T-cell (primary cell): ENCODE measurements around the gene NECTIN4. TPM values are rescaled to one million over a fixed set of nuclear protein-coding genes. Genes with fewer than 3 reads are reported as not detected.
A peak's percentile ranks its signal among the peaks of the same experiment; 100 is the strongest.

ENCODE experiments used
- ATAC-seq, 4 experiments: fragments of 200-7000 bp in 3 of 4; fragments of 150-1000 bp in 1 of 4; cut with Tn5 transposase; replicated peaks in 1 of 4; 1 replicate in 3 of 4; 2 replicates in 1 of 4; pipeline ENCODE4 v1.10.0; 2021; ENCODE audit warnings: moderate library complexity in 3 of 4, mild to moderate bottlenecking in 2 of 4, moderate number of reproducible peaks in 1 of 4
- CTCF ChIA-PET, 2 donors: fragments of 300-600 bp; sonication (Branson Sonifier 250); formaldehyde crosslinking; loops; one replicate each; lab custom pipeline; 2022; ENCODE audit warnings: antibody characterized with exemption in 2 of 2; lab: Charles Lee
- POLR2A ChIA-PET, 2 donors: fragments of 300-600 bp; sonication (Branson Sonifier 250); formaldehyde crosslinking; loops; one replicate each; lab custom pipeline; 2022; ENCODE audit warnings: antibody characterized with exemption in 2 of 2; lab: Charles Lee
- DNase-seq, 35 experiments: peaks; one replicate each; pipeline versions ENCODE4 v3.0.0 to v3.0.0-alpha.2; 2013 to 2023
- H3K27ac ChIP-seq: one replicate; pipeline ENCODE4 v1.5.1; 2013; ENCODE audit warnings: low read length
- H3K27me3 ChIP-seq, 2 experiments: replicated peaks in 1 of 2; 1 replicate in 1 of 2; 2 replicates in 1 of 2; pipeline versions ENCODE4 v1.6.1 to v1.7.0; 2013; ENCODE audit warnings: low read length in 1 of 2, mixed read lengths in 1 of 2; ENCODE audit not compliant: control insufficient read depth in 2 of 2, insufficient read depth in 2 of 2; ENCODE audit errors: extremely low read depth in 1 of 2
- H3K36me3 ChIP-seq, 2 donors: 1 replicate in 1 of 2; 2 replicates in 1 of 2; pipeline versions ENCODE4 v1.6.1 to v1.7.0; 2013; ENCODE audit warnings: low read length in 1 of 2; ENCODE audit not compliant: control insufficient read depth in 2 of 2, insufficient read depth in 1 of 2; ENCODE audit errors: extremely low read depth in 1 of 2
- H3K4me1 ChIP-seq, 2 experiments: 1 replicate in 1 of 2; 2 replicates in 1 of 2; pipeline versions ENCODE4 v1.6.1 to v1.7.0; 2013; ENCODE audit warnings: low read length in 2 of 2, mixed read lengths in 1 of 2; ENCODE audit not compliant: insufficient read depth in 2 of 2, control insufficient read depth in 1 of 2; ENCODE audit errors: extremely low read depth in 1 of 2
- H3K4me3 ChIP-seq, 2 donors: 1 replicate in 1 of 2; 2 replicates in 1 of 2; pipeline versions ENCODE4 v1.5.1 to v1.7.0; 2013; ENCODE audit warnings: mild to moderate bottlenecking in 2 of 2, low read length in 1 of 2, moderate library complexity in 1 of 2; ENCODE audit not compliant: control insufficient read depth in 1 of 2; ENCODE audit errors: extremely low read depth in 1 of 2
- H3K9me3 ChIP-seq: 2 replicates; pipeline ENCODE4 v1.7.0; 2013
- H3K27ac Mint-ChIP-seq, 2 donors: one replicate each; pipeline ENCODE4 v1.8.0; 2020 to 2021; ENCODE audit warnings: mild to moderate bottlenecking in 2 of 2, mixed read lengths in 2 of 2
- H3K27me3 Mint-ChIP-seq, 2 donors: one replicate each; pipeline ENCODE4 v1.8.0; 2021 to 2022; ENCODE audit warnings: mixed read lengths in 2 of 2
- H3K36me3 Mint-ChIP-seq: one replicate; pipeline ENCODE4 v1.8.0; 2021; ENCODE audit warnings: mixed read lengths
- H3K4me1 Mint-ChIP-seq, 3 donors: one replicate each; pipeline ENCODE4 v1.8.0; 2020 to 2022; ENCODE audit warnings: mixed read lengths in 3 of 3, mild to moderate bottlenecking in 1 of 3
- H3K4me3 Mint-ChIP-seq, 3 donors: one replicate each; pipeline ENCODE4 v1.8.0; 2020 to 2022; ENCODE audit warnings: mild to moderate bottlenecking in 3 of 3, mixed read lengths in 3 of 3, moderate library complexity in 3 of 3
- H3K9me3 Mint-ChIP-seq, 3 donors: one replicate each; pipeline ENCODE4 v1.8.0; 2020 to 2022; ENCODE audit warnings: mixed read lengths in 3 of 3
- WGBS: methylation state at CpG from one replicate; pipeline ENCODE4 v1.1.5; 2013; ENCODE audit warnings: missing lambda C conversion rate; ENCODE audit not compliant: insufficient coverage; 5-methylcytosine and 5-hydroxymethylcytosine counted together
- total RNA-seq, 35 experiments: library from RNA in 6 of 35; stranded (reverse) in 6 of 35; fragments of 120-200 nt in 1 of 35; gene quantifications; one replicate each; pipeline versions ENCODE4 v1.2.1 to v1.2.4 and lab custom pipeline; 2013 to 2026

NECTIN4 gene
- total RNA-seq (under 1 TPM in 1 of 5 donors, not detected in 4; 0.06 TPM), total RNA-seq (lab: John Stamatoyannopoulos, UW) (0 to 0.89 (median 0.04) reads per million in 29 experiments)
- total RNA-seq (2013) = not detected

DNA sequence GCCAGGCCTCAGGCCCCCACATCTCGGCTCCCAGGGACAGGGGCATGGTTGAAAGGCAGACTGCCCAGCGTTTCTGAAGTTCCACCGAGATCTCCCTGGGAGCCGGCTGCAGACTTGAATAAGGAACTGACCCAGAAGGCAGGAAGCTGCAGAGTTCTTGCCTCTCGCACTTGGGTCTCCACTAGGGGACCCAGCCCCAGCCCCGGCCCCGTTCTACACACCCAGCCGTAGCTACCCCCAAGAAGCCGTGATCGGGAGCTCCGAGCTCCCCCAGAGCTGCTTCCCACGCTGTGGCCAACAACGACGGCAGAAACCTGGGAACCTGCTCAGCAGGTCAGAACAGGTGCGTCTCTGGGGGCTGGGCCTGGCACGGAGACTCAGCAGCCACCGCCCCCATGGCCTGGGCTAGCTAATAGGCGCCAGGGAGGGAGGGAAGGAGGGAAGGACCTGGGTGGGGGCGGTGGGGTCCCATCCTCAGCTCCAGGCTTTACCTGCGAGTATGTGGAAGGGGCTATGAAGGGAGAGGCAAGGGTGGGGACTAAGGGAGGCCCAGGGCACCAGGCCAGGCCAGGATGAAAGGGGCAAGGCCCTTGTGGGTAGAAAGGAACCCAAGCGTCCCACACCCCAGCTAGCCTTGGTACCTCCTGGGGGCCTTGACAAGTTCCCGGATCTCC, at the start of gene NECTIN4:
TSS of gene NECTIN4 (minus strand) at position 308 of the 674 bp plus-strand sequence. CDS start at position 46, 262 bp downstream.
- ATAC-seq (no peak), DNase-seq (no peak)
- 93% methylated on average over 20 of the region's 22 CpGs for WGBS
- Histone ChIP-seq H3K4me1 (peaks cover 6% of the 10 kb centered on the region in 2 experiments), H3K4me3 (no peak within 1 kb of the TSS), H3K9me3 (no peaks in the 10 kb centered on the region), H3K36me3 (no peaks in the 10 kb centered on the region), H3K27ac (no peak within 1 kb of the TSS), H3K27me3 (peaks cover 0 to 5% of the 10 kb centered on the region in 2 experiments)
- Mint-ChIP-seq H3K9me3 (no peaks in the 10 kb centered on the region), H3K27me3 (no peaks in the 10 kb centered on the region), H3K27ac (no peak within 1 kb of the TSS), H3K4me3 (no peak within 1 kb of the TSS), H3K4me1 (peaks cover 8 to 22% (median 18%) of the 10 kb centered on the region in 3 donors), H3K36me3 (no peaks in the 10 kb centered on the region)
- ChIA-PET CTCF (no interaction called here), POLR2A (no interaction called here)

DNA sequence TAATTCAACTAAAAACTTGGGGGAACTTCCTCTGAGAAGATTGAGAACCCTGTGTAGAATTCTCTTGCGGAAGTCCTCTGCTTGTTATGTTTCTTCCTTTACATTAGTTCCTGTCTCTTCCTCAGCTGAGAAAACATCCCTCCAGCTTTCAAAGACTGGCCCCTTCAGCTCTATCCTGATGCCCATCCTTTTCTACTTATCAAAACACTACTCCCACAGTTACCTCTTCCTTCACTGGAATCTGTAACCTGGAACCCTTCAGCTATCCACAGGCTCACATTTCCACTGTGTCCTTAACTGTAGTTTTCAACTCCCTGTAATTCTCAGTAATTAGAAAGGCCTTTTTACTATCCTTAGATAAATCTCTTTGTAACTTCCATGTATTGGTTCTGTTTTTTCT, 49.1 kb upstream of the NECTIN4 start:
- WGBS = 100% methylated on average over 1 of the region's 1 CpG
- peaks cover 4% of the 10 kb centered on the region for H3K36me3 Mint-ChIP-seq
- H3K4me3 ChIP-seq = no peak overlapping the region
- H3K27me3 Mint-ChIP-seq = no peaks in the 10 kb centered on the region
- ATAC-seq = no peak
- H3K4me1 ChIP-seq = peaks cover 9 to 10% of the 10 kb centered on the region in 2 experiments
- H3K9me3 Mint-ChIP-seq = no peaks in the 10 kb centered on the region
- no peak for DNase-seq
- no peak overlapping the region for H3K27ac ChIP-seq
- H3K4me3 Mint-ChIP-seq = no peak overlapping the region
- H3K27me3 ChIP-seq = no peaks in the 10 kb centered on the region
- CTCF ChIA-PET = interaction anchor here (0.5 to 1.5 kb wide), 5 partner anchors 11 to 86 kb away, joined by 3 to 12 read pairs (median 3); partner anchors contain the start of gene ADAMTS4 (in 1 of the 2)
- H3K4me1 Mint-ChIP-seq = peaks cover 0 to 11% (median 10%) of the 10 kb centered on the region in 3 donors
- H3K27ac Mint-ChIP-seq = peak overlapping the region; percentile 62
- POLR2A ChIA-PET = no interaction called here
- H3K9me3 ChIP-seq = no peaks in the 10 kb centered on the region
- no peaks in the 10 kb centered on the region for H3K36me3 ChIP-seq

DNA sequence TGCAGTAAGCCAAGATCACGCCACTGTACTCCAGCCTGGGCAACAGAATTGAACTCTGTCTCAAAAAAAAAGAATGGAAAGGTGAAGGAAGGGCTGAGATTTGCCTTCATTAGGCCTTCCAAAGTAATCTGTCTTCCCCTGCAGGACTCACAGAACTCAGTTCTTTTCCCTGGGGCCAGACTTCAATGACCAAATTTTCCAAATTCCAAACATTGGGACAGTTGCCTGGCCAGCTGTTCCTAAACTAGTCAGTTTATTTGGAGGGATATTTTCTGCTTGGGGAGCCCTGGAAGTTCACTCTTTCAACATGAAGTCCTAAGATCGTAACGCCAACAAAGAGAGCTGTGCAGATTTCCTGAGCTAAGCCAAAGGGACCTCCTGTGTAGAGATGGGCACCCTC, 48.5 kb upstream of the NECTIN4 start:
- H3K27me3 ChIP-seq = no peaks in the 10 kb centered on the region
- H3K27me3 Mint-ChIP-seq = no peaks in the 10 kb centered on the region
- H3K4me3 Mint-ChIP-seq = no peak overlapping the region
- no peaks in the 10 kb centered on the region for H3K36me3 ChIP-seq
- 90% methylated on average over 2 of the region's 3 CpGs for WGBS
- POLR2A ChIA-PET = no interaction called here
- CTCF ChIA-PET = interaction anchor here in 1 of 2 donors (0.5 to 1.5 kb wide), 4 partner anchors 10 to 86 kb away, joined by 3 to 12 read pairs (median 4); no protein-coding TSS in a partner anchor
- H3K36me3 Mint-ChIP-seq = peaks cover 4% of the 10 kb centered on the region
- H3K27ac Mint-ChIP-seq = no peak overlapping the region
- ATAC-seq (no peak), DNase-seq (no peak)
- no peaks in the 10 kb centered on the region for H3K9me3 ChIP-seq
- H3K4me1 ChIP-seq = peaks cover 10 to 14% of the 10 kb centered on the region in 2 experiments
- no peak overlapping the region for H3K4me3 ChIP-seq
- peaks cover 0 to 11% (median 10%) of the 10 kb centered on the region in 3 donors for H3K4me1 Mint-ChIP-seq
- no peaks in the 10 kb centered on the region for H3K9me3 Mint-ChIP-seq
- no peak overlapping the region for H3K27ac ChIP-seq

DNA sequence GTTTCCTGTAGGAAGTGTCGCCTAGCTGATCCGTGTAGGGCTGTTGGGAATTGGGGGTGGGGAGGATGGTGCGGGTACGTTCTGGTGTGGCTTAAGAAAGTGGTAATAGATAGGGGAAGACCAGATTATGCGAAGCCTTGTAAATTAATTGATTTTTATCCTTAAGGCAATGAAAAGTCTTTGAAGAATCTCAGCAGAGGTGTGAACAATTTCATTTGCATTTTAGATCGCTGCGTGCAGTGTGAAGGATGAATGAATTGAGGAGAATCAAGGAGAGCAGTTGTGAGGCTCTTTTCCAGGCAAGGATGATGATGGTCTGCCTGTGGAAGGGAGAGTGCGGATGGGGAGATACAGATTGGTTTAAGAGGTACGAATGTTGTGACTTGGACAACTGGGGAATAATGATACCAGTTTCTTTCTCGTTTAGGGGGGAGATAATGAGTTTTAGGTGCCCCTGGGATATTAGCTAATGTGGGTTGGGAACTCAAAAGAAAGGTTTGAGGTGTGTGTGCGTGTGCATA, 43.9 kb upstream of the NECTIN4 start:
- H3K36me3 Mint-ChIP-seq = peaks cover 9% of the 10 kb centered on the region
- Histone ChIP-seq H3K27ac (peak overlapping the region; percentile 89), H3K4me3 (peak overlapping the region; percentile 94 to 97), H3K27me3 (no peaks in the 10 kb centered on the region), H3K4me1 (peaks cover 33 to 34% of the 10 kb centered on the region in 2 experiments), H3K36me3 (peaks cover 0 to 3% of the 10 kb centered on the region in 2 donors), H3K9me3 (no peaks in the 10 kb centered on the region)
- no peak overlapping the region for H3K27ac Mint-ChIP-seq
- H3K4me3 Mint-ChIP-seq = no peak overlapping the region
- peaks cover 38 to 45% (median 42%) of the 10 kb centered on the region in 3 donors for H3K4me1 Mint-ChIP-seq
- H3K9me3 Mint-ChIP-seq = no peaks in the 10 kb centered on the region
- WGBS = 8% methylated on average over 11 of the region's 11 CpGs
- ChIA-PET CTCF (interaction anchor here (0.8 to 2.0 kb wide), 10 partner anchors 10 to 93 kb away, joined by 3 to 11 read pairs (median 6); partner anchors contain the start of genes PPOX (in 2 of the 2), ARHGAP30 (in 1 of the 2), B4GALT3 (in 1 of the 2) and NIT1 (in 1 of the 2)), POLR2A (interaction anchor here (0.6 to 2.5 kb wide), 10 partner anchors 12 to 112 kb away, joined by 3 to 18 read pairs (median 6); partner anchors contain the start of genes F11R (in 2 of the 2), NIT1 (in 1 of the 2), PFDN2 (in 1 of the 2) and TOMM40L (in 1 of the 2))
- H3K27me3 Mint-ChIP-seq = no peaks in the 10 kb centered on the region
- ATAC-seq = peak in 2 of 4 experiments; percentile 1 to 2
- no peak for DNase-seq

DNA sequence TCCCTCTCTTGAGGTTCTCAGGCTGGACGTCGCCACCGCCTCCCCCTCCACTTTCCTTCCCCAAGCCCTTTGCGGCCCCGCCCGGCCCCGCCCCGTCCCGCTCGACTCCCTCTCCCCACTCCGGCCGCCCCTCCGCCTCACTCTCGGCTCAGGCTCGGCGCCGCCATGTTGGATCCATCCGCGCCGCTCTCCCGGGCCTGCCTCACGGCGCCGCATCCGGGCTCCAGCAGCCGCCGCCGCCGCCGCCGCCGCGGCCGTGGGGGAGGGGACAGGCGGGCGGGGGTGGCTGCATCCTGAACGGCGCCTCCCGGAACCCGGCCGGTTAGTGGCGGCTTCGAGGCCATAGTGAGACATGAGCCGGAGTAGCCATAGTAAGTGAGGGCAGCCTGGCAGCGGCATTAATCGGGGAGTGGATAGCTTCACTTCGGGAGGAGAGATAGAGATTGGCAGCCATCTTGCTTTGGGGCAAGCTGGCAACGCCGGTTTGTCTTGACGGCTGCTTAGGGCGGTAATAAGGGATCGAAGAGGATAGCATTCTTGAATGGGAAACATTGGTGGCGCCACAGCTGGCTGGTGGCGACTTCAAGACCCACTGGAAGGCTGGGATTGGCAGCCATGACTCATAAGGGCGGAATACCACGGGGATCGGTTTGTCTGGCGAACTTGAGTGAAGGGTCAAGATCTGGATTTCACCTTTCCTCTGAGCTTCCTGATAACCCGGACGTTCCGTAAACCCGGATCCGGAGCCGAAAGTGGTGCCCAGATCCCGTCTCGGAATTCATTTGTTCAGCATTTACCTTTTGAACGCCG, 43.3 kb upstream of the NECTIN4 start, which contains the start of gene DEDD:
TSS of gene DEDD (minus strand) at position 258 of the 810 bp plus-strand sequence. CDS start 8,205 bp downstream, outside the sequence.
- Mint-ChIP-seq H3K9me3 (no peaks in the 10 kb centered on the region), H3K4me3 (no peak within 1 kb of the TSS), H3K27me3 (no peaks in the 10 kb centered on the region), H3K4me1 (peaks cover 45 to 50% (median 47%) of the 10 kb centered on the region in 3 donors), H3K36me3 (peaks cover 13% of the 10 kb centered on the region), H3K27ac (peak within 1 kb of the TSS; percentile 90 to 94)
- ATAC-seq (peak; percentile 94 to 96 (median 95)), DNase-seq (peak; percentile 78 to 94 (median 87))
- Histone ChIP-seq H3K36me3 (peaks cover 0 to 8% of the 10 kb centered on the region in 2 donors), H3K9me3 (no peaks in the 10 kb centered on the region), H3K27ac (peak within 1 kb of the TSS; percentile 89), H3K4me1 (peaks cover 34 to 38% of the 10 kb centered on the region in 2 experiments), H3K27me3 (no peaks in the 10 kb centered on the region), H3K4me3 (peak within 1 kb of the TSS; percentile 94 to 97)
- ChIA-PET POLR2A (interaction anchor here (0.6 to 2.5 kb wide), 12 partner anchors 12 to 112 kb away, joined by 3 to 18 read pairs (median 4); partner anchors contain the start of genes F11R (in 2 of the 2), NIT1 (in 1 of the 2), PFDN2 (in 1 of the 2) and TOMM40L (in 1 of the 2)), CTCF (interaction anchor here (0.6 to 2.0 kb wide), 12 partner anchors 11 to 93 kb away, joined by 3 to 11 read pairs (median 5); partner anchors contain the start of genes PPOX (in 2 of the 2), ARHGAP30 (in 1 of the 2), B4GALT3 (in 1 of the 2) and KLHDC9 (in 1 of the 2))
- under 1% methylated on average over 56 of the region's 68 CpGs for WGBS
